Hematopoietic multipotent progenitor cell treated with erythropoietin and hydrocortisone succinate and interleukin-3 and kit ligand, for 17 days (in vitro differentiated cells): ENCODE measurements around the gene SORBS1.

Experiments used
- DNase-seq: peaks from one replicate; pipeline ENCODE4 v3.0.0-alpha.2; 2015; ENCODE audit warnings: low spot score

Gene SORBS1

DNA sequence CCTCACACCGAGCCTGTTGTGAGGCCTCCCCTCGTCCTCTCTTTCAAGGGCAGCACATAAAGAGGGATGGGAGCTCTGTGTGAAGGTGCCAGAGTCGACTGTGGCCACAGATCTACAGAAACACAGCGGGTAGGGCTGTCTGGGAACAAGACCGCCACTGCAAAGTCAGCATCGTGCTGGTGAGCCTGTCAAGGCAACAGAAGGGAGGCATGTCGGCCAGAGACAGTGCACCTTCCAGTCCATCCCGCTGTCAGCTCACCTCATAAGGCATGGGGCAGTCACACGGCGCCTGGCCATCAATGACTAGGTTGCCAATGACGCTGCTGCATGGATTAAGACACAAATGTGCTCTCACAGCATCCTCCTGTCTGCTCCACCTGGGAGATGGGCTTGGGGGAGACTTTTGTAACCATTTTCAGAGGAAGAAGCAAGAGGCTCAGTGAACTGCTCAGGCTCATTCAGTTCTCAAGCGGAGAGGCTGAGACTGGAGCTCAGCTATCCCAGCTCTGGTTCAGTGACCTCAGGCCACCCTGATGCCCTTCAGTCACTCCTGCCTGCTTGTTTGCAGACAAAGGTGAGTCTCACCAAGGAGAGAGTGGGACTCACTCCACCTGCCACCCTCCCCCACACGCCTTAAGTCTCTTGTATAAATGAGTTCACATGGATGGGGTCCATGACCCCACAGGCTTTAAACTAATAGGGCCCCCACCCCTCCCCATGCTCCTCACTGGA is 125.5 kb downstream of the SORBS1 start:
- DNase-seq, result no peak

DNA sequence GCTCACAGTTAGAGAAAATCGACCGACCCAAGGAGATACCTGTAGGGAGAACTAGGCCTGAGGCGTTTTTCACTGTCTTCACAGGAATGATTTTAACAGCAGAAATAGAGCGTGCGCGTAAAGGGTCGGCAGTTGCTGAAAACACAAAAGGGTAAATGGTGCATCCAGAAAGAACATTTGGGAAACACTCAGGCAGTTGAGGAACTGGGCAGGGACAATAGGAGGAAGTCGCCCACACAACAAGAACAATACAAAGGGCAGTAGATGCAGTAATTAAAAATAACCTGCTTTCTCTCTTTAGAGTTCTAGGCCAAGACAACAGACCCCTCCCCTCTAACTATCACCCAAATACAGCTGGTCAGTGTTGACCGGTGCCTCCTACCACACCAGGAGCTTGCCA is 126.6 kb downstream of the SORBS1 start:
- DNase-seq, result no peak

GRCh38 chr10:95431900-95432342 is 129.2 kb downstream of the SORBS1 start:
- no peak for DNase-seq

DNA sequence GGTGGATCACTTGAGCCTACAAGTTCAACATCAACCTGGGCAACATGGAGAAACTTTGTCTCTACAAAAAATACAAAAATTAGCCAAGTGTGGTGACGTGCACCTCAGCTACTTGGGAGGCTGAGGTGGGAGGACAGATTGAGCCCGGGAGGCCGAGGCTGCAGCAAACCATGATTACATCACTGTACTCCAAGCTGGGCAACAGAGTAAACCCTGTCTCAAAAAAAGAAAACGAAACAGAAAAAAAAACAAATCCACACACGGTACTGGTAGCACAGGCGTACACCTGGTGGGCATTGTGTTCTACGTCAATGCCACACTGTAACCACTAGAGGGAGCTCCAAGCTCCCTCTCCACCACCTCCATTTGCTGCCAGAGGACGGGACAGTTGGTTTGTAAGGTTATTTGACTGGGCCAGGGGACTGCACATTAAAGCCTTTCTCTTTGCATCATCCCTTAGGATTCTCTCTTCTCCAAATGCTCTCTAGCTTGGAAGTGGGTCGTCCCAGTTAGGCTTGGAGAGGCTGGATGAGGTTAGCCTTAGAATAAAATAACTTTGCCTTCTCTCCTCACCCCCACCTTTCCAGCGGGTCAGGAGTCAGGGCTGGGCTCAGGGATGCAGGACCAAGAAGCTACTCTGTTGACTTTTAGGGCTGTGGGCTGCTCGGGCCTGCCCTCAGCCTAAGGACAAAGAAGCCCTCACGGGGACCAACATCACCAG is 130.8 kb downstream of the SORBS1 start:
- peak; percentile 80 for DNase-seq

DNA sequence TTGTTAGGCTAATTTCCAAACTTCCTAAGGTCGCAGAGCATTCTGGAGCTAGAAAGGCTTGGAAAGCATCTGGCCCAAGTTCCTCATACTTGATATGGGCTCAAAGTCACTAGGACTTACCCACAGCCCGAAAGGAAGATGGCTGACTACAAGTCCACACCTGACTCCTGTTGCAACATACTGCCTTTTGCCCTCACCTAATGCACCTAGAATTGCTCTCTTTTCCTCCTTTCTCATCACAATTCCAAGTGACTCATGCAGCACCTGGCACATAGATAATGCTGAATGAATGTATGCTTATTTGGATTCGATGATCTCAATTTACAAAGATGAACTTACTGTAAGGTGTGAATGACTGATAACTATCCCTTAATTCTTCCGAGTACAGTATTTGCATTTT is 131.5 kb downstream of the SORBS1 start:
- no peak for DNase-seq

GRCh38 chr10:95428701-95429100 is 132.5 kb downstream of the SORBS1 start:
- no peak for DNase-seq

GRCh38 chr10:95426482-95426881 is 134.7 kb downstream of the SORBS1 start:
- no peak for DNase-seq

DNA sequence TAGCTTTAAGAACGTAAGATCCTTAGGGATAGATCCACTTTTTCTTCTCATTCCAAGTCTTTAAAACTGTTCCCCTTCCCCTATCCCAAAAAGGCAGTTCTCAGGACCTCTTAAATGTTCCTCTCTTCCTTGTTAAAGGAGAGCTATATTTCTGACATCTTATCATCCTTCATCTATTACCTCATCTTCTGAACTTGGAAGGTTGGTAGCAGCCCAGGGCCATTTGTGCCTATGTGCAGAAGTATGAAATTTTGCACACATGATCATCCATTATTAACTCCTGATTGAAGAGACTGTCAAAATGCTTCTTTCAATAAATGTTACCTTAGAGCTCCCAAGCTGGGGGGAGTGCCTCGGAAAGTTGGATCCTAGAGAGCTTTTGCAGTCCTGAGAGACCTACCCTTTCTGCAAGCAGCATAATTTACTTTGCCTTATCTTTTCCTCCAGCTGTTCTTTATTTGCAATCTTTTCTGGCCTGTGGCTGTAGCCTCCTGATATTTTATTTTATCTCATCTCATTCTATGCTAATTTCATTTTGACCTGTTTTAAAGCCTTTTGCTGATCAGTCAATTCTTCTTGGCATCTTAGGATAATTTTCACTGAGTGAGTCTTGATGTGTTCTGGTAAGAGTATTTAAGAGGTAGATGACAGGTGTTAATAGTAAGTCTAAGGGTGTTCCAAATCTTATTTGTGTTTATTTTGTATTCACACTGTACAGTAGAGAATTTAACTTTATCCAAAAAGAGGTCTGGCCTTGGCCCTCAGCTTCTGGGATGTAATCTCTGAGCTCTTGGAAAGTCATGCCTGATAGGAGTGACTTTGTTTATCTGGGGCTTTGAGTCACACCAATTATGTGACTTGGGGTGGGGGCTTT is 135.3 kb downstream of the SORBS1 start:
- DNase-seq, result no peak

DNA sequence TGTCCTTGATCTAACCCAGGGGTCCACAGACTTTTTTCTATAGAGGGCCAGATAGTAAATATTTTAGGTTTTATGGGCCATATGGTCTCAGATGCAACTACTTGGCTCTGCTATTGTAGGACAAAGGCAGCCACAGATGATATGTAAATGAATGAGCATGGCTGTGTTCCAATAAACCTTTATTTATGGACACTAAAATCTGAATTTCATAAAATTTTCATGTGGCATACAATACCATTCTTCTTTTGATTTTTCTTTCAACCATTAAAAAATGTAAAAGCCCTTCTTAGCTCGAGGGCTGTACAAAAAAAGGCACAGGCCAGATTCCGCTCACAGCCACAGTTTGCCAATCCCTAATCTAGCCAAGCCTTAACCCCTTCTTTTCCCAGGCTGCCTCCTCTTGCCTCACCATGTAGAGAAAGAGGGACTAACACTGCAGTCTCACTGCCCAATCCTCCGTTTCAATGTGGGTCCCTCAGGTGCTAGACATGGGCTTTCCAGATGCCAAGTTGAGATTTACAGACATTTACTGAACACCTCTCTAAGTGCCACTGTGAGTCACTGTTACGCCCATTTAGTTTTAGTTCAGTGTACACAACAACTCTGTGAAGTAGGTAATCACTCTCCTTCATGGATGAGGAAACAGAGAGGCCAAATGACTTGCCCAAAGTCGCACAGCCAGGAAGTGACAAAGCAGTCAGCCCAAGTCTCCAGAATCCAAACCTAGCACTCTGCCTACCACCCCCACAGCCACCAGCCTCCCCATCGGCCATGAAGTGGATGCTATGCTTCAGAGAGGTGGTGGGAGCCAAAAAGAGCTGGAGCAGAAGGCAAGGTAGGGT is 137.8 kb downstream of the SORBS1 start:
- no peak for DNase-seq

DNA sequence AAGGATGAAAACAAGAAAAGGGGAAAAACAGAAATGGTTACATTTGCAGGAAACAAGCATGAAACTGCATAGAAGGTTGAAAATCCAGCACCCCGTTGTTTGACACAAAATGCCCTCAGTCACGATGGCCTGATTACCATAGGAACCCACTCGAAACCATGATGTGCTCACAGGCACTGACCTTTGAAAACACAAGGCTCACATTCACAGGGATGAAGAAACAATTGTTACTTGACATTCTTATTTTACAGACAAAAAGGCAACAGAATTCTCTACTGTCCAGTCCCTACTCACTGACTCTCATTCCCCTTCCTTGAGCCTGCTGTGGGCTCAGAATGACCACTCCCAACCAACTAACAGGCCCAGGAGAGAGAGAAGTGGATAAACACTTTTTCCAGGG is 138.9 kb downstream of the SORBS1 start:
- no peak for DNase-seq

GRCh38 chr10:95421782-95422181 is 139.4 kb downstream of the SORBS1 start:
- DNase-seq, result no peak

GRCh38 chr10:95419399-95419798 is 141.8 kb downstream of the SORBS1 start:
- DNase-seq, result no peak

DNA sequence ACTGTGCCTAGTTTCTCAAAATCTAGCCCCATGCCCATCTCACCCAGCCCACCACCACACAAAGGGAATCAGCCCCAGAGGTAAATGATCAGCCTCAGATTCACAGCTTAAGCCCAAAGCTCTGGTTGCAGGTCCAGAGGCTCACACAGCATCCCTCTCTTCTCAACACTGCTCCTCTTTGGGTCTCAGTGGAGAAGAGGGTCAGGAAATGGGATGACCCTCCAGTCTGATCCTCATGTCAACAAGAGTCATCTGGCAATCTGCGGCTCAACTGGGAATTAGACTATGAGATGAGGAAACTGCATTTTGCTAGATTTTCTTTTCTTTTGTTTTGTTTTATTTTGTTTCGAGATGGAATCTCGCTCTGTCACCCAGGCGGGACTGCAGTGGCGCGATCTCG is 144.2 kb downstream of the SORBS1 start:
- DNase-seq, result no peak

- no peak for DNase-seq
Measured at GRCh38 chr10:95416270-95416669, 144.9 kb downstream of the SORBS1 start.

GRCh38 chr10:95415621-95416031 is 145.5 kb downstream of the SORBS1 start:
- DNase-seq, result no peak

- DNase-seq, result no peak
Measured at GRCh38 chr10:95414844-95415485, 146.2 kb downstream of the SORBS1 start.

GRCh38 chr10:95414016-95414830 is 146.9 kb downstream of the SORBS1 start:
- no peak for DNase-seq

- no peak for DNase-seq
Measured at GRCh38 chr10:95413588-95413987, 147.6 kb downstream of the SORBS1 start.

- no peak for DNase-seq
Measured at GRCh38 chr10:95411635-95412034, 149.5 kb downstream of the SORBS1 start.
